PC-9 (cell line): ENCODE results near the gene NPSR1.
"Not testable (repeated sequence)": the region's sequence is repeated elsewhere in the genome, so short reads cannot be mapped to it uniquely, and the experiment has no call there.

Experiments used
- CTCF ChIP-seq: fragments of 200-600 bp; sonication (generic); conservative IDR thresholded peaks from 2 replicates; pipeline ENCODE4 v1.6.1; 2017; ENCODE audit warnings: mixed run types, antibody characterized with exemption, mild to moderate bottlenecking, moderate library complexity
- EZH2 ChIP-seq: fragments of 200-600 bp; sonication (generic); IDR thresholded peaks from 2 replicates; pipeline ENCODE4 v1.8.0; 2017; ENCODE audit warnings: antibody characterized with exemption, low read depth

GRCh38 chr7:34628618-34629017 lies 29.4 kb upstream of the NPSR1 start:
- not testable (repeated sequence) for TF ChIP-seq EZH2, CTCF
